Measurements from ENCODE around the gene DLGAP3.

DNA sequence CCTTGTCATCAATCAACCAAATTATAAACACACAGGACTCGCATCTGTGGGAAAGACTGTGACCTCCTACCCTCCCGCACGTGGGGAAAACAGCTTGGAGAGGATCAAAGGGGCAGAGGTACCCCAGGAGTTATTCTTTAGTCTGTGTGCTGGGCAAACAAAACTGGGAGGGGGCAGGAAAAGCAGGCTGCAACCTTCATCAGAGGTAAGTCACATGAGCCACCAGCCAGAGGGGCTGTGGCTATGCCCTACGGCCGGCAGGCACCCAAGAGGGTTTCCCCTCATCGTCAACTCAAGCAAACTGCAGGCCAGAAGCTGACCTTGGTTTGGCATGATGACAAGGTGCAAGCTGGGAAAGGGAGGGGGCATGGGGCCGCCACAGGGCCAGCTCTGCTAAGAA, 82.4 kb downstream of the DLGAP3 start:
- TF ChIP-seq POLR2AphosphoS5 (IDR thresholded peaks at IDR 0.05; ENCODE audit: low read depth, low read length) (no peak), POLR2A (IDR thresholded peaks at IDR 0.05; ENCODE audit: low read depth, low read length) (no peak), SPI1 (IDR thresholded peaks at IDR 0.05; ENCODE audit: low read depth, low read length) (no peak)
